Fibroblast of pulmonary artery (primary cell): ENCODE measurements around the gene CRAT.

ENCODE experiments used
- DNase-seq: peaks from one replicate; pipeline ENCODE4 v3.0.0-alpha.2; 2010; ENCODE audit warnings: low read depth
- H3K4me3 ChIP-seq: replicated peaks from 2 replicates; pipeline ENCODE4 v1.5.1; 2011; ENCODE audit warnings: low read depth, mild to moderate bottlenecking, control low read depth, low read length, moderate library complexity
- CTCF ChIP-seq: IDR thresholded peaks from 2 replicates; pipeline ENCODE4 v1.5.1; 2011; ENCODE audit warnings: mild to moderate bottlenecking, control low read depth, low read length, inconsistent platforms; ENCODE audit errors: missing control alignments

Gene CRAT

DNA sequence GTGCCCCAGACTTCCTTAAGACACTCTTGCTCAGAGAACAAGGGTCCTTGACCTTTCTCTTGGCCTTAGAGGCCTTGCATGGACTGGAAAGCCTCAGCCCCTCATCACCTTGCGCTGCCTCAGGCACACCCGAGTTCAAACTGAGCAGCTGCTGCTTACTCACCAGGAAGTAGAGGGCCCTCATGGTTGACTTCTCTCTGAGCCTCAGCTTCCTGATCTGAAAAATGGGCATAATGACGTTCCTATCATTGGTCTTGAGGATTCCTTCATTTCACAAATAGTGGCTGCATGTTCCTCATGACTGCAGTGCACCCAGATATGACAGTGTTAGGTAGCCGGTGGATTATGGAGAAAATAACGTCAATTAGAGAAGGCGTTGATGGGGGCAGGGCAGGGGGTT lies 38.8 kb upstream of the CRAT start:
- no peak for TF ChIP-seq CTCF
- no peak overlapping the region for H3K4me3 ChIP-seq

DNA sequence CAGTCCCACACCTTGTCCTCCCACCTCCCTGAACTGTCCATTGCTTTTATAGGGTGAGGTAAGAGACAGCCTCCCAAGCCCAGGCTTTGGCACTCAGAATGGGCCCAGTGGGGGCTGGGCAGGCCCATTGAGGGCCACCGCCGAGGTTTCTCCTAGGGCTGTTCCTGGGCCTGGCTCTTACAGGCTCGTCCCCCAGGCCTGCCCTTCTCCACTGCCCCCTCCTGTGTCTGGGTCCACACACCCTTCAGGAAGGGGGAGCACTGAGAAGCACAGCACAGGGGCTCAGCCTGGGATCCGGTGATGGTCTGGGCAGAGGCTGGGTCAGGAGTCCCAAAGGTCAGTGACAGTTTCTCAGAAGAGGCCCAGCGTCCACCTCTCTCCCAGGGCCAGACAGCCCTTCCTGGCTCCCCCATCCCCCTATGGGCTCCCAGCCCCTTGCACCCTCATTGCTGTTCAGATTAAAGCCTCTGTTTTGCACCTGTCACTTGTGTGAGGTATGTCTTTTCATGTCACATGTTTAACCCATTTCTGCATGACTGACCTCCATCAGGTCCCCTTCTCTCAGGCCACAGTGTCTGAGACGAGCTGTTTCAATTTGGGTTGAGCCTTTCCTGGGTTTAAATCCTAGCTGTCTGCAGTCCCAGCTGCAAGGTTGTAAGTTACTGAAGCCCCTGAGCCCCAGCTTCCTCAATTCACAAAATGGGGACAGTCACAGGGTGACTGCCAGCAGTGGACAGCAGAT lies 38.0 kb upstream of the CRAT start:
- DNase-seq = no peak
- H3K4me3 ChIP-seq = no peak overlapping the region
- TF ChIP-seq CTCF = no peak

More for the DNA sequence above, 38.8 kb upstream of the CRAT start:
- DNase-seq = no peak

GRCh38 chr9:129146441-129146941 lies 35.9 kb upstream of the CRAT start:
- peak; percentile 38 for DNase-seq
- no peak for TF ChIP-seq CTCF
- H3K4me3 ChIP-seq = no peak overlapping the region

GRCh38 chr9:129145841-129146292 lies 35.3 kb upstream of the CRAT start:
- TF ChIP-seq CTCF = no peak
- DNase-seq = peak; percentile 90
- no peak overlapping the region for H3K4me3 ChIP-seq

- no peak overlapping the region for H3K4me3 ChIP-seq
- peak; percentile 18 for DNase-seq
- no peak for TF ChIP-seq CTCF
These were observed 34.7 kb upstream of the CRAT start for GRCh38 chr9:129145316-129145715.

- TF ChIP-seq CTCF = peak; percentile 98
- H3K4me3 ChIP-seq = peak overlapping the region; percentile 20
- peak; percentile 97 for DNase-seq
These were observed 32.7 kb upstream of the CRAT start for GRCh38 chr9:129143031-129143927.
